DOHH2 (cell line): ENCODE measurements around the gene ARHGAP8.

ENCODE experiments used
- EZH2phosphoT487 ChIP-seq: fragments of 200-600 bp; sonication (generic); IDR thresholded peaks from 2 replicates; pipeline ENCODE4 v1.6.1; 2017; ENCODE audit warnings: borderline replicate concordance, mild to moderate bottlenecking, antibody characterized with exemption, low read length, moderate library complexity, mixed read lengths
- TF ChIP-seq, protein P1 (sequence below): fragments of 200-600 bp; sonication (generic); IDR thresholded peaks from one replicate; pipeline ENCODE4 v1.5.1; 2014; ENCODE audit warnings: antibody characterized with exemption, mild to moderate bottlenecking, low read depth, low read length; ENCODE audit not compliant: poor library complexity, severe bottlenecking

DNA sequence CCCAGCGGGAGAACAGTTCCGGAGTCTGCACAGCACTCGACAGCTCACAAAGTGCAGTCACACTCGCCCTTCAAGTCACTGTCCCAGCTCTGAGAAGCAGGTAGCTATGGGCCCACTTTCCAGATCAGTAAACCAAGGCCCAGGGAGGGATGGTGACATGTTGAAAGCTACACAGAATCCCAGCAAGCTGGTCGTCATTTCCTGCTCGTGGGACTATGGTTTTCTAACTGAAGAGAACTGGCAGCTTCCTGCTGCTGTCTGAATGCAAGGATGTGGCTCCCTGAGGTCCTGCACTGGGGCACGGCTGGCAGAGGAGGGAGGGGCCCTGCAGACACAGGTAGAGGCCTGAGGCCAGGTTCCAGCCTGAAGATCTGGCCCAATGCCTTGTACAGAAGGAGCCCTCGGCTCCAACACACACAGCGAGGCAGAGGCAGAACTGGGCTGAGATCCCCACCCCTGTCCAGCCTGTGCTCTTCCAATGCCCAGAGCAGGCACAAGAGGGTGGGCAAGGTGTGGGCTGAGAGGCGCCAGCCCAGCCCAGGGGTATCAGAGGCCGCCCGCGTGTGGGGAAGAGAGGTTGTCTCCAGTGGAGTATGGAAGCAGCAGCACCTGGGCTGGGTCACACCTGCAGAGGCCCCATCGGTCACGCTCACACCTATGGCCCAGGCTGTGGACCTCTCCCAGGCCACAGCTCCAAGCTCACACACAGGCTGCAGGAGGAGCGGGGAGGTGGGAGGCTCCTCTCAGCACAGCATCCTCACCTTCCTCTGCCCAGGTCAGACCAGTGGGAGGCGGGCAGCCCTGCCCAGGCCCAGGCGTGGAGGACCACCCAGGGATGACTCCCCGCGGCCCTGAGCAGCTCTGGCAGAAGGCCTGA, 138.3 kb downstream of the ARHGAP8 start:
- TF ChIP-seq, protein P1, sequence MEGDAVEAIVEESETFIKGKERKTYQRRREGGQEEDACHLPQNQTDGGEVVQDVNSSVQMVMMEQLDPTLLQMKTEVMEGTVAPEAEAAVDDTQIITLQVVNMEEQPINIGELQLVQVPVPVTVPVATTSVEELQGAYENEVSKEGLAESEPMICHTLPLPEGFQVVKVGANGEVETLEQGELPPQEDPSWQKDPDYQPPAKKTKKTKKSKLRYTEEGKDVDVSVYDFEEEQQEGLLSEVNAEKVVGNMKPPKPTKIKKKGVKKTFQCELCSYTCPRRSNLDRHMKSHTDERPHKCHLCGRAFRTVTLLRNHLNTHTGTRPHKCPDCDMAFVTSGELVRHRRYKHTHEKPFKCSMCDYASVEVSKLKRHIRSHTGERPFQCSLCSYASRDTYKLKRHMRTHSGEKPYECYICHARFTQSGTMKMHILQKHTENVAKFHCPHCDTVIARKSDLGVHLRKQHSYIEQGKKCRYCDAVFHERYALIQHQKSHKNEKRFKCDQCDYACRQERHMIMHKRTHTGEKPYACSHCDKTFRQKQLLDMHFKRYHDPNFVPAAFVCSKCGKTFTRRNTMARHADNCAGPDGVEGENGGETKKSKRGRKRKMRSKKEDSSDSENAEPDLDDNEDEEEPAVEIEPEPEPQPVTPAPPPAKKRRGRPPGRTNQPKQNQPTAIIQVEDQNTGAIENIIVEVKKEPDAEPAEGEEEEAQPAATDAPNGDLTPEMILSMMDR: no peak
- TF ChIP-seq EZH2phosphoT487: no peak
